GM19395 (cell line): ENCODE measurements around the gene GSS.

Experiments
- ATAC-seq: cut with Tn5 transposase; IDR thresholded peaks from one replicate; pipeline ENCODE4 v1.9.1; 2021; ENCODE audit warnings: mild to moderate bottlenecking, moderate library complexity; ENCODE audit not compliant: unreplicated experiment

Gene GSS

GRCh38 chr20:34947336-34947735 lies 8.3 kb downstream of the GSS start:
- ATAC-seq = no peak

GRCh38 chr20:34946661-34947060 lies 8.9 kb downstream of the GSS start:
- no peak for ATAC-seq

- ATAC-seq = no peak
Measured at GRCh38 chr20:34945315-34946077, 10.1 kb downstream of the GSS start.

DNA sequence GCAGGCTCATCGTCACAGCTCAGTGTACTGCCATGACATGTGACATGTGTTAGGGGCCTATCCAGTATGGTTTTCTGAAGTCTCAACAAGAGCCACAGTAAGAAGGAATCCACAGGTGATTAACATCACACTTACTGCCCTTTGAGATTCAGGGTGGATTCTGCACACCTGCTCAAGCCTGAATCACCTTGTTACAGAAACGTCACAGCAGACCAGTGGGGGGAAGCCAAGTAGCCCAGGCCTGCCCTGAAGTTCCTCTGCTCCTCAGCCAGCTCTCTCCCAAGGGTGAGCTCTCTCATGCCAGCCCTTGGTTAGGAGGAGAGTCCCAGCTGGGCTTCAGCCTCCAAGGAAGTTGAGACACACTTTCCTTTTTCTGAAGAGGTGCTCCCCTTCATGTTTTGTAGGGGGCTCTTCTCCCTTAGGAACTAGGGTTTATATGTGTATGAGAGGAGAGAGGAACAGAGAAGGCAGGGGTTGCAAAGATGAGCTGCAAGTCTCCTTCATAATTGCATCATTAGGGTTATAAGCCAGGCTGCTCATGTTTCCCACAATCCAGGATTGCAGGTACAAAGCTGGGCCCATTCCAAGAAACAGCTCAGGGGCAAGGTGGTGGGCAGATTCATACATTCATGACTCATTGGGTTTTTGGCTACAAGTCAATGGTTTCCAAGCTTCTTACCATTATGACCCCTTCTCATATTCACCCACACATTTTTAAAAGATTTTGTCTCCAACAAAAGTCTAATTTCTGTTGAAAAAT lies 11.6 kb downstream of the GSS start:
- no peak for ATAC-seq

DNA sequence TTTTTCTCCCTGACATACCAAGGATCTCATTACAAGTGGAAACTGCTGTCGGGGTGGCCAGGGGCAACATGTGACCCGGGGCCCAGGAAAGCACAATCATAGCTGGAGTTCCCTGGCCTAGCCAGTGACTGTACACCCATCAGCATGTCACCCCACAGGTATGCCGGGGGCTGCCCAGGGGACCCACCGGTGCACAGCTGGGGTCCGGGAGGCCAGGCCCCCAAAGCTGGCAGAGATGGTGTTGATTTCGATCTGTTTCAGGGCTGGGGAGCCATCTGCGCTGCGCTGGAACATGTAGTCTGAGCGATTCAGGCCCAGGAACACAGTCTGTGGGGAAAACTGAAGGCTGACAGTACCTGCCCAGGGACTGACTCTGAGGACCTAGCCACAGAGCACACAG lies 13.3 kb downstream of the GSS start:
- ATAC-seq = no peak

- ATAC-seq = no peak
Measured at GRCh38 chr20:34941226-34941625, 14.4 kb downstream of the GSS start.

GRCh38 chr20:34940081-34940481 lies 15.5 kb downstream of the GSS start:
- ATAC-seq = no peak

DNA sequence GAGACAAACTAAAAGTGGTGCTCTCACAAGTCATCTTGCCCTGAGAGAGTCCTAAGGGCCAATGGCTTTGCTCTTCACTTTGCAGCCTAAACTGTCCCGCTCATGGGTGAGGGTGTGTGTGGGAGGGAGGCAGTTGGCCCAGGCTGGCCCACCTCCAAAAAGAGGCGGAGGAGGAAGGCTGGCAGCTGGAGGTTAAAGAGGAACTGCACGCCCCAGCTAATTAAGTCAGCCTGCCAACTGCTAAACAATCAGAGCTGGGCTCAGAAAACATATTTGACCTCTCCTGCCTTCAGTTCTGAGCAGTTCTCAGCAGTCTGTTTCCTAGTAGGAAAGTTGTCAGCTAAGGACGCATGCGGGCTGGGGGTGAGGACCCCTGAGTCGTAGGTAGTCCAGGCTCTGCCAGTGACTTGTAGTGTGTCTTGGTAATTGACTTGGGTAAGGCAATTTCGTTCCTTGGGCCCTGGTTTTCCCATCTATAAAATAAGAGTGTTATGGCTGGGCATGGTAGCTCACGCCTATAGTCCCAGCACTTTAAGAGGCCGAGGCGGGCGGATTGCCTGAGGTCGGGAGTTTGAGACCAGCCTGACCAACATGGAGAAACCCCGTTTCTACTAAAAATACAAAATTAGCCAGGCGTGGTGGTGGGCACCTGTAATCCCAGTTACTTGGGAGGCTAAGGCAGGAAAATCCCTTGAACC lies 17.0 kb downstream of the GSS start:
- no peak for ATAC-seq

DNA sequence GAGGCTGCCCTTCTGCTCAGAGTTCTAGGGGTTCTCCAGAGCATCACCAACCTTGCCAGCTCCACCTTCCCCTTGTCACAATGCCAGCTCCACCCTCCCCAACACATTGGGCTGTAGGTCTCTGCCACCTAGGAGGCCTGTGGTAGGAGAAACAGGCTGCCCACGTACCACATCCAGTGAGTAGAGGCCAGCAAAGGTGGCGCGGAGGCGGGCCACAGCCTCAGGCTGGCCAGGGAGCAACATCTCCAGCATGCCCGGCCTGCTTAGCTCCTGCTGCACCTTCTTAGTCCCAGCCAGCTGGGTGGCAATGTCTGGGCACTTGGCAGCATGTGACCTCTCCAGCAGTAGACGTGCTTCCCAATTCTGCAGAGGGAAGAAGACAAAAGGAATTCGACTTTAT lies 23.8 kb downstream of the GSS start:
- ATAC-seq = no peak

- ATAC-seq = no peak
Measured at GRCh38 chr20:34928411-34928810, 27.2 kb downstream of the GSS start.

DNA sequence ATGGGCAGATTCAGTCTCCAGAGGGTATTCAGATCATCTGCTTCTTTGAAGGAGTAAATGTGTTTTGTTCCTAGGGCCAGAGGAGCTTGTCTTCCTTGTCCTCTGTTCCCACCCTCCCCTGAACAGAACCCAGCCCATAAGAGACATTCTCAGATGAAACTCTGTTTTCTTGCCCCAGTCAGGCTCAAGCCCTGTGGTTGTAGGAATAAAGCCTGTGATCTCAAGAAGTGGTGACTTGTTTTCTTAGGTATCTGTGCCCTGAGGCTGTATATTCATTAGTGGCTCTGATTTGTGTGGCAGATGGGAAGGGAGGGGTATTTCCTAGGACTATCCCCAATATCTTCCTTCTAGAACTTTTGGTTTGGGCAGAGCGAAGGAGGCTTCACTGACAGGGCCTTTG lies 27.9 kb downstream of the GSS start:
- ATAC-seq = no peak

DNA sequence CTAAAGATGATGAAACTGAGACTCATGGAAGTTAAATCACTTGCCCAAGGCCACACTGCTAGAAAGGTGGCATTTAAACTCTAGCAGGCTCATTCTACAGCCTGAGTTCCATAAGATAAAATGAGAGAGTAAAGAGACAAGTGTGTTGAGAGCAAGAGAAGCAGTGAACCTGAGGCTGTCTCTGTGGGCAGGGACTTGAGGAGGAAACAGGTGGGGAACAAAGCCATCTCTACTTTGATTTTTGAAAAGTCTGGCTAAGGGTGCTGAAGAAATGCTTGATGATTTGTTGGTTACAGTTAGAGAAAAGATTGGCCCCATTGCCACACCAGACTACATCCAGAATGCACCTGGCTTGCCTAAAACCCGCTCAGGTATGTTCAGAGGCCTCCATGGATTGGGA lies 29.0 kb downstream of the GSS start:
- ATAC-seq = no peak

GRCh38 chr20:34925981-34926380 lies 29.6 kb downstream of the GSS start:
- ATAC-seq = no peak

GRCh38 chr20:34925341-34925740 lies 30.3 kb downstream of the GSS start:
- ATAC-seq = no peak

DNA sequence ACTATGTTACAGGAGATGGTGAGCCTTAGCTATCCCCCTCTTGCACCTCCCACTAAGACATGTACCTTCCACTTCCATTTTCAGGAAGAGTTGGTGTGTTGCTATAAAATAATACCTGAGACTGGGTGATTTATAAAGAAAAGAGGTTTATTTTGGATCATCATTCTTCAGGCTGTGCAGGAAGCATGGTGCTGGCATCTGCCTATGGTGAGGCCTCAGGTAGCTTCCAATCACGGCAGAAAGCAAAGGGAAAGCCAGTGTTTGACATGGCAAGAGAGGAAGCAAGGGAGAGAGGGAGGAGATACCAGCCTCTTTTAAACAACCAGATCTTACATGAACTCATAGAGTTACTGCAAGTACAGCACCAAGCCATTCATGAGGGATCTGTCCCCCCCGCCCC lies 32.2 kb downstream of the GSS start:
- no peak for ATAC-seq

- ATAC-seq = no peak
Measured at GRCh38 chr20:34922654-34923381, 32.8 kb downstream of the GSS start.

GRCh38 chr20:34921436-34921835 lies 34.2 kb downstream of the GSS start:
- no peak for ATAC-seq

DNA sequence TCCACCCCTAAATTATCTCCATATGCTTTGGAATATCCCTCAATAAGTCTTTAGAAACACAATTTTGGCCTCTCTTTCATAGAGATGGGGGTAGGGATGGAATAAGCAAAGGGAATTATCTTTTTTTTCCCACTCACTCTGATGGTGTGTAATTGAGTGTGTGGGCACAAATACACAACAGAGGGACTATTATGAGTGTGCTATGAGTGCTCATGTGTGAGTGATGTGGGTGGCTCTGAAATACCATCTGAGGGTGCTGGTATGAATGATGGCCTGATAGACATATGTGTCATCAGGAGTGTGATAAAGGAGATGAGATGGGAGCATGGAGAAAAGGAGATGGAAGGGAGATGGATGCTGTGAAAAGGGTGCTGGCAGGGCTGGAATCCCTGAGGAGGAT lies 35.6 kb downstream of the GSS start:
- ATAC-seq = no peak

- no peak for ATAC-seq
Measured at GRCh38 chr20:34916774-34917354, 38.7 kb downstream of the GSS start.

- no peak for ATAC-seq
Measured at GRCh38 chr20:34915749-34916455, 39.7 kb downstream of the GSS start.
